CD4-positive, alpha-beta T cell treated with Interleukin-4 for 1 hour (primary cell): Measurements from ENCODE around the gene ZNF714.

Experiments
- DNase-seq, 2 donors: peaks; one replicate each; pipeline ENCODE4 v3.0.0-alpha.2; 2020 to 2022

ZNF714 gene

DNA sequence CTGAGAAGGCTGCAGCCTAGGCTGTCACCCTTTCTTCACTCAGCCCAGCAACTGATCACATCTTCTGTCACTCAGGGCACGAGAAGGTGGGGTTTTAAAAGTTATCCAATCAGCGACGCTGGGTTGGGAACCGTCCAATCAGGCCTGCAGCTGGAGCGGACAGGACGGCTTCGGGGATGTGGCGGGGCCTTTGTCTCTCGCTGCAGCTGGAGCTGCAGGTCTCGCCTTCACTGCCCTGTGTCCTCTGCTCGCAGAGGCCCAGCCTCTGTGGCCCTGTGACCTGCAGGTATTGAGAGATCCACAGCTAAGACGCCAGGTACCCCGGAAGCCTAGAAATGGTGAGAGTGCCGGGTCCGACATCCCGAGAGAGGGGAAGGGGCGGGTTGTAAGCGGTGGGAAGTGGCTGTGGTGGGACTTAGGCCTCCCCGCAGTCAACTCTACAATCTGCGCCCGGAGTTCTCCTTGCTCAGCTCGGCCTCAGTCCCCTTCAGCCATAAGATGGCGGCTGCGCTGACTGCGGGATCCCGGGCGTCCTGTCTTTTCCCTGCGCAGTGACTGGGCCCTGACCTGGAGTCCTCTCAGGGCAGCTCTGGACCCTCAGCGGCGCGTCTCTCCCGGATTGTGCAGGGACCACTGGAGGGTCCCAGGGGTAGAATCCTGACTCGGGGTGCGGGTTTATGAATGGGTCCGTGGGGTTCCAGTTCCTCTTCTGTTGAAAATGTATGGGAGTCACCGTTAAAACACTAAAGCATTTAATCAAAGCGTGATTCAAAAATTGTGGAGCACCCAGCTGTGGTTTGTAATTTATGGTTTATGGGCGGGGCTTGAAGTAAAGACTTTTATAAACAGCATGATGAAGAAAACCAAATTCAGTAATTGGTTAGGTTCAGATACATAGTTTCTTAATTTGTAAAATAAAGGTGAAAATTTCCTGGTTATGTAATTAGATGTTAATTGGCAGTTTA, at the start of gene ZNF714:
Gene ZNF714, plus strand, starts transcription at position 193 of the 965 bp plus-strand sequence. CDS start 16,066 bp downstream, outside the sequence.
- DNase-seq, result peak; percentile 89 to 91

GRCh38 chr19:21045028-21045427, 37.0 kb upstream of the ZNF714 start:
- DNase-seq, result no peak

DNA sequence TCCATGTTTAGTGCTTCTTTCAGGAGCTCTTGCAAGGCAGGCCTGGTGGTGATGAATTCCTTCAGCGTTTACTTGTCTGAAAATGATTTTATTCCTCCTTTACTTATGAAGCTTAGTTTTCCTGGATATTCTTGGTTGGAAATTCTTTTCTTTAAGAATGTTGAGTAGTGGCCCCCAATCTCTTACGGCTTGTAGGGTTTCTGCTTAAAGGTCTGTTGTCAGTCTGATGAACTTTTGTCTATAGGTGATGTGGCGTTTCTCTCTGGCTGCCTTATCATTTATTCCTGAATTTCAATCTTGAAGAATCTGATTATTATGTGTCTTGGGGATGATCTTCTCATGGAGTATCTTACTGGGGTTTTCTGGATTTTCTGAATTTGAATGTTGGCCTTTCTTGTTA, 35.5 kb upstream of the ZNF714 start:
- DNase-seq, result no peak

GRCh38 chr19:21047716-21048115, 34.3 kb upstream of the ZNF714 start:
- DNase-seq, result no peak

- no peak for DNase-seq
These were observed 29.1 kb upstream of the ZNF714 start for GRCh38 chr19:21052902-21053301.

GRCh38 chr19:21065336-21065735, 16.7 kb upstream of the ZNF714 start:
- no peak for DNase-seq

DNA sequence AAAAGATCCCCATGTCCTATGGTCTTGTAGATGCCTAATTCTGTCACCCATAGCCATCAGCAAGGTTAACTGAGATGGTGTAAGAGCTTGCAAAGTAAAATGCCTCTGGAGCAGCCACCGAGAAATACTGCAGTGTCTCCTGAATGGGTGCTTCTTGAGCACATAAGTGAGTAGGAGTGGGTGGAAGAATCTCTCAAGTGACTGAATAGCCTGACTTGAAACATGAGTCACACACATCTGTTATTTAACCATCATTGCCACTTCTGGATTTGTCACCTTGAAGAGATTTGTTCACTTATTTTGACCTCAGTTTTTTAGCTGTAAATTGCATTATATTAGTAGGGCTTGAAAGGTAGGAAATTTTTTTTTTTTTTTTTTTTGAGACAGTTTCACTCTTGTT, 2.3 kb downstream of the ZNF714 start:
- DNase-seq, result no peak

DNA sequence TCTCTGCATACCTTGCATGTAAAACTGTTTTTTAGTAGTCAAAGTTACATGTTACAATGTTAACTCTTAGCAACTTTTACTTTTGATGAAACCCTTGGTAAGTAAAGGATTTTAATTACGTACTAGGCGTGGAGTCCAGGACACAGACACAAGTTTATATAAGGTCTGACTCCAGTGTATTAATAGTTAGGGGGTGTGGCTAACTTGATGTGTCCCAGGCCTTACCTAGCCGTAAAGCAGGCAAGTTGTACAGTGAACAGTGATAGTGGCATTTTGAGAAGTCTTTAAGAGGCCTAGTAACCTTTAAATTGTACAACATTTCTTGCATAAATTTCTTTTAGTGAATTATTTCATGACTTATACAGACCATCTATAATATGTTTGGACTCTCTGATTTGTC, 5.9 kb downstream of the ZNF714 start:
- DNase-seq, result no peak

- DNase-seq, result no peak
These were observed 10.1 kb downstream of the ZNF714 start for GRCh38 chr19:21092109-21092508.

- DNase-seq, result no peak
These were observed 12.5 kb downstream of the ZNF714 start for GRCh38 chr19:21094347-21095025.

DNA sequence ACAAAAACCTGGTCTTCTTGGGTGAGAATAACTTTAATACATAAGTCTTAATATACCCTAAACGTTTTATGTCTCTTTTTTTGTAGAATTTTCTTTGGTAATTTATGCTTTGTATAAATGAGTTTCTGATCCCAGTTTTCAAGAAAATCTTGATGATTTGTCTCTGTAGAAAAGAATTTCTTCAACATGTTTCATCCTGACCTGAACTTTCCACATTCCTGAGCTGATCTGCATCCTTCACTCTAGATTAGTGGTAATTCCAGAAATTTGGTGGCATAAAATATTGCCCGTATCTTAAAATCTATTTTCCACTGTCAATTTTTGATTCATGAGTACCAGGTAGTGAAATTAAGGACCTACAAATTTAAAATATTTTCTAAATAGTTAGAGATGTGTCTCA, 16.3 kb downstream of the ZNF714 start:
- no peak for DNase-seq

GRCh38 chr19:21101521-21102242, 19.7 kb downstream of the ZNF714 start:
- no peak for DNase-seq

DNA sequence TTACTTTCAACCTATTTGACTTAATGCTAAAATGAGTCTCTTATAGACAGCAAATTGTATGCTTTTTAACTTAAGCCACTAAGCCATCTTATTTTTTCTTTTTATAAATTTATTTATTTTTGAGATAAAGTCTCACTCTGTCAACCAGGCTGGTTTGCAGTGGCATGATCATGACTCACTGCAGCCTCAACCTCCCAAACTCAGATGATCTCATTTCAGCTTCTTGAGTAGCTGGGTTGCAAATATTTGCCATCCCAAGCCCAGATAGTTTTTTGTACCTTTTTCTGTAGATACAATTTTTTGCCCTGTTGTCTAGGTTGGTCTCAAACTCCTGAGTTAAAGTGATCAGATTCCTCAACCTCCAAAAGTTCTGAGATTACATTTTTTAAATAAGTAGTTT, 27.1 kb downstream of the ZNF714 start:
- DNase-seq, result no peak

DNA sequence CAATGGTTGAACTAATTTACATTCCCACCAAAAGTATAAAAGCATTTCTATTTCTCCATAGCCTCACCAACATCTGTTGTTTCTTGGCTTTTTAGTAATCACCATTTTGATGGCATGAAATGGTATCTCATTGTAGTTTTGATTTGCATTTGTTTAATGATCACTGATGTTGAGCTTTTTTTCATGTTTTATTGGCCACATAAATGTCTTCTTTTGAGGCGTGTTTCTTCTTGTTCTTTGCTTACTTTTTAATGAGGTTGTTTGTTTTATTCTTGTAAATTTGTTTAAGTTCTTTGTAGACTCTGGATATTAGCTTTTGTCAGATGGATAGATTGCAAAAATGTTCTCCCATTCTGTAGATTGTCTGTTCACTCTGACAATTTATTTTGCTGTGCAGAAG, 28.2 kb downstream of the ZNF714 start:
- DNase-seq, result no peak

GRCh38 chr19:21115430-21115829, 33.4 kb downstream of the ZNF714 start:
- DNase-seq, result no peak

DNA sequence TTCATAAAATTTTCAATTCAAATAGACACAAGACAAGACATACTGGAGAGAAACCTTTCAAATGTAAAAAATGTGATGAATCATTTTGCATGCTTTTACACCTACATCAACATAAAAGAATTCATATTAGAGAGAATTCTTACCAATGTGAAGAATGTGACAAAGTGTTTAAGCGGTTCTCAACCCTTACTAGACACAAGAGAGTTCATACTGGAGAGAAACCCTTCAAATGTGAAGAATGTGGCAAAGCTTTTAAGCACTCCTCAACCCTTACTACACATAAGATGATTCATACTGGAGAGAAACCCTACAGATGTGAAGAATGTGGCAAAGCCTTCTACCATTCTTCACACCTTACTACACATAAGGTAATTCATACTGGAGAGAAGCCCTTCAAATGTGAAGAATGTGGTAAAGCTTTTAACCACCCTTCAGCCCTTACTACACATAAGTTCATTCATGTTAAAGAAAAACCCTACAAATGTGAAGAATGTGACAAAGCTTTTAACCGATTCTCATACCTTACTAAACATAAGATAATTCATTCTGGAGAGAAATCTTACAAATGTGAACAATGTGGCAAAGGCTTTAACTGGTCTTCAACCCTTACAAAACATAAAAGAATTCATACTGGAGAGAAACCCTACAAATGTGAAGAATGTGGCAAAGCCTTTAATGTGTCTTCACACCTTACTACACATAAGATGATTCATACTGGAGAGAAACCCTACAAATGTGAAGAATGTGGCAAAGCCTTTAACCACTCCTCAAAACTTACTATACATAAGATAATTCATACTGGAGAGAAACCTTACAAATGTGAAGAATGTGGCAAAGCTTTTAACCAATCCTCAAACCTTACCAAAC, 35.3 kb downstream of the ZNF714 start:
- no peak for DNase-seq

DNA sequence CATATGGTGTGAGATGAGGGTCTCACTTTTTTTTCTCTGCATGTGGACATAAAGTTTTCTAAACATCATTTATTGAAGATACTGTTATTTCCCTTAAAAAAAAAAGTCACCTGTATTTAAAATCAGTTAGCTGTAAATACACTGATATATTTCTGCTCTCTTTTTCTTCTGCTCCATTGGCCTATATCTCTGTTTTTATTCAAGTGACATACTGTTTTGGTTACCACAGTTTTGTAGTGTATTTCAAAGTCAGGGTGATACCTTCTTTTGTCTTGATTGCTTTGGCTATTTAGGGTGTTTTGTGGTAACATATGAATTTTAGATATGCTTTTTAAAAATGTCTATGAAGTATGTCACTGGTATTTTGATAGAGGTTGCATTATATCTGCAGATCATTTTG, 44.1 kb downstream of the ZNF714 start:
- no peak for DNase-seq

DNA sequence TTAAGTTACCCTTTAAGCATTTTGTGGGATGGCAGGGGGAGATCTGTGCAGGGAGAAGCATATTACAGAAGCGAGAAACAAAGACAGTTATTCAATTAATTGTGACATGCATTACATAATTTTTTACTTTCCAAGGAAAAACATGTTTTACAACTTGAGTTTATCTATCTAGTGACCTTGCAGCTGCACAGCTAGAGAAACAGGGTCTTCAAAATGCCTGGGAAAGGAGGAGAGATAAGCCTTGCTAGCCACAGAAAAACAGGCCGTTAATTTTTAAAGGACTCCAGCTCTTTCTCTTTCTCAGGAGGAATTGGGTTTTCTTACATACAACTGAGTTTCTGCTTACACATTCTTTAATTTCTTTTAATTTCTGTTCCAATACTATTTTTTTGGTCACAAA, 45.0 kb downstream of the ZNF714 start:
- DNase-seq, result no peak

GRCh38 chr19:21127898-21128297, 45.9 kb downstream of the ZNF714 start:
- no peak for DNase-seq

DNA sequence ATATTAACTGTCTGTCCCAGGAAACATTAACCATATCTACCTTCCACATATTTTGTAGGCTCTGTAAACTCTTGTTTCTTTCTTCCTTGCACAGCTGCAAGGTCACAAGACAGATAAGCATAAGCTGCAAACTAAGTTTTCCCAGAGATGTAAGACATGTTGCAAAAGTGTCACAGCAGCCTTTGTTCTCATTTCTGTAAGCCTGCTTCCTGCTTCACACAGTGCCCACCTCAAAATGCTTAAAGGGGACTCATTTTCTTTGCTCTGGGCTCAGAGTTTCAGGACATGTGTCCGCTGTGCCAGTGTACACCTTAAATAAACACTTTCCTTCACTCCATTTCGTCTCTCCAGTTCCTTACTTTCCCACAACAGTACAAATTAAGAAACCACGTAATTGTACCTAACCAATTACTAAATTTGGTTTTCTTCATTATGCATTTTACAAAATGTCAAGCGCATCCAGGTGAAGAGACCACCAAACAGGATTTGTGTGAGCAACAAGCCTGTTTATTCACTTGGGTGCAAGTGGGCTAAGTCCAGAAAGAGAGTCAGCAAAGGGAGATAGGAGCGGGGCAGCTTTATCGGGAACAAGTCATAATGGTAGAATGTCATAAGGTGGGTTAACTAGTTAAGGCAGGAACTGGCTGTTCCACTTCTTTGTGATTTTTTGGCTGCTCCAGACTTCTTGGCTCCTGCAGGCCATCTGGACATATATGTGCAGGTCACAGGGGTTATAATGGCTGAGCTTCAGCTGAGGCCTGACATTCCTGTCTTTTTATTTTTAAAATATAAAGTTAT, 47.1 kb downstream of the ZNF714 start:
- DNase-seq, result no peak

DNA sequence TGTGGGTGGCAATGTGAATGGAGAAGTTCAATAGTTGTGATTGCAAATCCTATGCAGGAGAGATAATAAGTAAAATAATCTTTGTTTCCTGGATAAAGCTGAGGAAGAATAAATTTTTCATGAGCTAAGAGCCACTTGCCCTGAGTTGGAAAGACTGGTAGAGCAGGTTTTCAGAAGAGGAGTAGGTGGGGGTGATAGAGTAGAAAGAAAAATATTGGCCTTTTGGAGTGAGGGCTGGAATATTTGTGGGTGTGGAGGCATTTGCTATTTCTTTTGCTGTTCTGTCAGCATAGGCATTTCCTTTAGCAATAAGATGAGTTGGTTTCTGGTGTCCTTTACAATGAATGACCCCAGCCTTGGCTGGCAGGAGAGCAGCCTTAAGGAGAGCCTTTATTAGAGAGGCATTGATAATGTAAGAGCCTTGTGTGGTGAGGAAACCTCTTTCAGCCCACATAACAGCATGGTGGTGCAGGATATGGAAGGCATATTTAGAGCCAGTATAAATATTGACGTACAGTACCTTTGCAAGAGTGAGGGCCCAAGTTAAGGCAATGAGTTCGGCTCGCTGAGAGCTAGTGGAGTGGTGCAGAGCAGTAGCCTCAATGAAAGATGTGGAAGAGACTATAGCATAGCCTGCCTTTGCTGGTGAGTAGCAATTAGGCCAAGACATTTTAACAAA, 48.2 kb downstream of the ZNF714 start:
- DNase-seq, result no peak
